Brain microvascular endothelial cell (primary cell): ENCODE results near the gene PTRH1.

Experiments
- DNase-seq: peaks from one replicate; pipeline ENCODE4 v3.0.0-alpha.2; 2020
- H3K27ac ChIP-seq: fragments of 250-450 bp; sonication (Bioruptor Pico); 2 replicates; pipeline ENCODE4 v1.5.1; 2020; ENCODE audit warnings: mild to moderate bottlenecking, moderate library complexity
- H3K27me3 ChIP-seq: fragments of 250-450 bp; sonication (Bioruptor Pico); replicated peaks from 2 replicates; pipeline ENCODE4 v1.5.1; 2020; ENCODE audit warnings: mild to moderate bottlenecking
- H3K36me3 ChIP-seq: fragments of 250-450 bp; sonication (Bioruptor Pico); replicated peaks from 2 replicates; pipeline ENCODE4 v1.5.1; 2020; ENCODE audit warnings: mild to moderate bottlenecking
- H3K4me3 ChIP-seq: 2 replicates; pipeline ENCODE4 v1.5.1; 2011; ENCODE audit warnings: low read depth, mild to moderate bottlenecking, control low read depth, low read length, moderate library complexity
- in situ Hi-C: cut with HindIII; loops from 2 replicates; pipeline ENCODE4 v1.10.0; 2017; ENCODE audit warnings: low sequenced_read_pairs, low pct_ligation_motif_present
- TF ChIP-seq, protein P1 (sequence below): IDR thresholded peaks from 2 replicates; pipeline ENCODE4 v1.5.1; 2011; ENCODE audit warnings: low read depth, mild to moderate bottlenecking, moderate library complexity, low read length, control low read depth, inconsistent platforms; ENCODE audit errors: missing control alignments

PTRH1 gene

DNA sequence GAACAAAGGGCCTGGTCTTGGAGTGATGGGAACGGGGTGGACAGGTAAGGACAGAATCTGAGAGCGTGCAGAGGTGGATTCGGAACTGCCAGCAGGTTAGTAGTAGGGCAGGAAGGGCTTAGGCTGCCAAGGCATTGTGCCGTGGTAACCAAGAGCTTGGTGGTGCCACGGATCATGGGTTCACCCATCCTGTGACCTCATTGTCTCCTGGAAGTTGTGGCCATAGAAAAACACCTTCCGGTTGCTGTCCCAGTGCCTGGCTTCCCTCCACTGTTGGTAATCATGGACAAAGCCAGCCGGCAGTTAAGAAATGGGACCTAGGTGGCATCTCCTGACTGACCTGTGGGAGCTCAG lies 51.2 kb downstream of the PTRH1 start:
- Histone ChIP-seq H3K4me3 (no peak overlapping the region), H3K27me3 (no peaks in the 10 kb centered on the region), H3K27ac (no peak overlapping the region), H3K36me3 (peaks cover 3% of the 10 kb centered on the region)
- TF ChIP-seq, protein P1, sequence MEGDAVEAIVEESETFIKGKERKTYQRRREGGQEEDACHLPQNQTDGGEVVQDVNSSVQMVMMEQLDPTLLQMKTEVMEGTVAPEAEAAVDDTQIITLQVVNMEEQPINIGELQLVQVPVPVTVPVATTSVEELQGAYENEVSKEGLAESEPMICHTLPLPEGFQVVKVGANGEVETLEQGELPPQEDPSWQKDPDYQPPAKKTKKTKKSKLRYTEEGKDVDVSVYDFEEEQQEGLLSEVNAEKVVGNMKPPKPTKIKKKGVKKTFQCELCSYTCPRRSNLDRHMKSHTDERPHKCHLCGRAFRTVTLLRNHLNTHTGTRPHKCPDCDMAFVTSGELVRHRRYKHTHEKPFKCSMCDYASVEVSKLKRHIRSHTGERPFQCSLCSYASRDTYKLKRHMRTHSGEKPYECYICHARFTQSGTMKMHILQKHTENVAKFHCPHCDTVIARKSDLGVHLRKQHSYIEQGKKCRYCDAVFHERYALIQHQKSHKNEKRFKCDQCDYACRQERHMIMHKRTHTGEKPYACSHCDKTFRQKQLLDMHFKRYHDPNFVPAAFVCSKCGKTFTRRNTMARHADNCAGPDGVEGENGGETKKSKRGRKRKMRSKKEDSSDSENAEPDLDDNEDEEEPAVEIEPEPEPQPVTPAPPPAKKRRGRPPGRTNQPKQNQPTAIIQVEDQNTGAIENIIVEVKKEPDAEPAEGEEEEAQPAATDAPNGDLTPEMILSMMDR: no peak
- in situ Hi-C loops: no loop called here
- no peak for DNase-seq
